Urothelium cell line (cell line): Measurements from ENCODE around the gene TPO.
A peak's percentile ranks its signal among the peaks of the same experiment; 100 is the strongest.
"Not testable (repeated sequence)": the region's sequence is repeated elsewhere in the genome, so short reads cannot be mapped to it uniquely, and the experiment has no call there.

Experiments
- DNase-seq: peaks from one replicate; pipeline ENCODE4 v3.0.0; 2011; ENCODE audit warnings: low spot score, mixed read lengths
- FAIRE-seq: peaks from 2 replicates; lab custom pipeline; 2011; peaks lifted over from hg19 to GRCh38; lab: Jason Lieb, UNC

Gene TPO

GRCh38 chr2:1481406-1482252, 68.4 kb downstream of the TPO start:
- FAIRE-seq (no peak), DNase-seq (no peak)

GRCh38 chr2:1482253-1482675, 69.0 kb downstream of the TPO start:
- FAIRE-seq (no peak), DNase-seq (no peak)

- FAIRE-seq, result no peak
- no peak for DNase-seq
Measured at GRCh38 chr2:1482981-1483380, 69.7 kb downstream of the TPO start.

- no peak for DNase-seq
- FAIRE-seq, result no peak
Measured at GRCh38 chr2:1483551-1483950, 70.3 kb downstream of the TPO start.

- DNase-seq, result no peak
- FAIRE-seq, result no peak
Measured at GRCh38 chr2:1484131-1484884, 71.0 kb downstream of the TPO start.

- no peak for FAIRE-seq
- no peak for DNase-seq
Measured at GRCh38 chr2:1486670-1487069, 73.4 kb downstream of the TPO start.

- FAIRE-seq, result no peak
- DNase-seq, result no peak
Measured at GRCh38 chr2:1487758-1488157, 74.5 kb downstream of the TPO start.

- FAIRE-seq (no peak), DNase-seq (no peak)
Measured at GRCh38 chr2:1488181-1488671, 75.0 kb downstream of the TPO start.

- DNase-seq (no peak), FAIRE-seq (peak; percentile 44)
Measured at GRCh38 chr2:1488851-1489250, 75.6 kb downstream of the TPO start.

GRCh38 chr2:1489486-1489885, 76.2 kb downstream of the TPO start:
- FAIRE-seq (no peak), DNase-seq (no peak)

GRCh38 chr2:1490381-1490780, 77.1 kb downstream of the TPO start:
- FAIRE-seq, DNase-seq: not testable (repeated sequence)

GRCh38 chr2:1491751-1492150, 78.5 kb downstream of the TPO start:
- FAIRE-seq (no peak), DNase-seq (no peak)

GRCh38 chr2:1492231-1492630, 79.0 kb downstream of the TPO start:
- FAIRE-seq, DNase-seq: not testable (repeated sequence)

- no peak for FAIRE-seq
- DNase-seq, result no peak
Measured at GRCh38 chr2:1492711-1493430, 79.6 kb downstream of the TPO start.

- no peak for DNase-seq
- FAIRE-seq, result no peak
Measured at GRCh38 chr2:1493431-1494126, 80.3 kb downstream of the TPO start.

- no peak for FAIRE-seq
Measured at GRCh38 chr2:1494257-1494656, 81.0 kb downstream of the TPO start.

GRCh38 chr2:1494906-1495305, 81.6 kb downstream of the TPO start:
- DNase-seq, result no peak
- no peak for FAIRE-seq

More at GRCh38 chr2:1494257-1494656, 81.0 kb downstream of the TPO start:
- no peak for DNase-seq

- DNase-seq (no peak), FAIRE-seq (no peak)
Measured at GRCh38 chr2:1495676-1496358, 82.6 kb downstream of the TPO start.

- no peak for FAIRE-seq
- DNase-seq, result no peak
Measured at GRCh38 chr2:1496359-1496821, 83.1 kb downstream of the TPO start.

GRCh38 chr2:1497122-1497611, 83.9 kb downstream of the TPO start:
- DNase-seq (no peak), FAIRE-seq (no peak)
